ENCODE results near the gene CMYA5. TPM values are rescaled to one million over a fixed set of nuclear protein-coding genes. Genes with fewer than 3 reads are reported as not detected.

Gene CMYA5
- total RNA-seq, 2 experiments from 2014 or later, result 0.13 to 0.16 TPM

GRCh38 chr5:79736528-79737514 is 47.2 kb downstream of the CMYA5 start:
- intact Hi-C loops (cut with micrococcal nuclease), result no loop called here
- H3K27ac Mint-ChIP-seq, result peak overlapping the region; percentile 67
- peak overlapping the region; percentile 58 for H3K4me3 Mint-ChIP-seq
- no peaks in the 10 kb centered on the region for H3K36me3 Mint-ChIP-seq (ENCODE audit: low read depth)
- H3K27me3 Mint-ChIP-seq, result peaks cover 44% of the 10 kb centered on the region
- peaks cover 50% of the 10 kb centered on the region for H3K4me1 Mint-ChIP-seq (ENCODE audit: low read depth)
- ATAC-seq, result peak; percentile 76
- peak; percentile 34 for DNase-seq
- no peaks in the 10 kb centered on the region for H3K9me3 Mint-ChIP-seq
- ChIA-PET CTCF (interaction anchor here (1.5 kb wide), 2 partner anchors 34 to 121 kb away, joined by 3 to 6 read pairs; no protein-coding TSS in a partner anchor), POLR2A (no interaction called here)
- TF ChIP-seq CTCF (IDR thresholded peaks at IDR 0.05), result no peak

- no peak for TF ChIP-seq CTCF (IDR thresholded peaks at IDR 0.05)
- Mint-ChIP-seq H3K4me3 (no peak overlapping the region), H3K36me3 (ENCODE audit: low read depth) (no peaks in the 10 kb centered on the region), H3K9me3 (no peaks in the 10 kb centered on the region), H3K4me1 (ENCODE audit: low read depth) (peaks cover 37% of the 10 kb centered on the region), H3K27ac (no peak overlapping the region), H3K27me3 (peaks cover 33% of the 10 kb centered on the region)
- ATAC-seq (no peak), DNase-seq (no peak)
- POLR2A ChIA-PET, result no interaction called here
- intact Hi-C loops (cut with micrococcal nuclease), result no loop called here
- CTCF ChIA-PET, result no interaction called here
Observed at GRCh38 chr5:79738349-79738748, 48.7 kb downstream of the CMYA5 start.

- intact Hi-C loops (cut with micrococcal nuclease), result no loop called here
- no peak for TF ChIP-seq CTCF (IDR thresholded peaks at IDR 0.05)
- ATAC-seq (no peak), DNase-seq (no peak)
- CTCF ChIA-PET, result no interaction called here
- POLR2A ChIA-PET, result no interaction called here
- Mint-ChIP-seq H3K9me3 (no peaks in the 10 kb centered on the region), H3K27me3 (peaks cover 16% of the 10 kb centered on the region), H3K4me1 (ENCODE audit: low read depth) (peaks cover 12% of the 10 kb centered on the region), H3K36me3 (ENCODE audit: low read depth) (no peaks in the 10 kb centered on the region), H3K4me3 (no peak overlapping the region), H3K27ac (no peak overlapping the region)
Observed at GRCh38 chr5:79742549-79743136, 53.0 kb downstream of the CMYA5 start.

GRCh38 chr5:79743846-79744605 is 54.4 kb downstream of the CMYA5 start:
- intact Hi-C loops (cut with micrococcal nuclease), result no loop called here
- TF ChIP-seq CTCF (IDR thresholded peaks at IDR 0.05), result no peak
- Mint-ChIP-seq H3K4me3 (no peak overlapping the region), H3K4me1 (ENCODE audit: low read depth) (peaks cover 2% of the 10 kb centered on the region), H3K27ac (no peak overlapping the region), H3K36me3 (ENCODE audit: low read depth) (no peaks in the 10 kb centered on the region), H3K9me3 (no peaks in the 10 kb centered on the region), H3K27me3 (peaks cover 12% of the 10 kb centered on the region)
- DNase-seq (no peak), ATAC-seq (no peak)
- POLR2A ChIA-PET, result interaction anchor here (0.6 kb wide), 1 partner anchor 601 kb away, joined by 3 read pairs; no protein-coding TSS in a partner anchor
- CTCF ChIA-PET, result interaction anchor here (1.0 kb wide), 1 partner anchor 114 kb away, joined by 3 read pairs; no protein-coding TSS in a partner anchor
